G401.6 (cell line): Measurements from ENCODE around the gene CTCF.

Experiments
- FAIRE-seq: peaks from 2 replicates; lab custom pipeline; 2012; peaks lifted over from hg19 to GRCh38; lab: Jason Lieb, UNC

Gene CTCF

GRCh38 chr16:67549936-67550335 lies 12.4 kb upstream of the CTCF start:
- no peak for FAIRE-seq

- no peak for FAIRE-seq
Measured at GRCh38 chr16:67551091-67551490, 11.2 kb upstream of the CTCF start.

- FAIRE-seq, result no peak
Measured at GRCh38 chr16:67551972-67552371, 10.4 kb upstream of the CTCF start.

- FAIRE-seq, result no peak
Measured at GRCh38 chr16:67552476-67552875, 9.8 kb upstream of the CTCF start.

GRCh38 chr16:67555795-67556212 lies 6.5 kb upstream of the CTCF start:
- FAIRE-seq, result no peak

GRCh38 chr16:67558859-67559258 lies 3.5 kb upstream of the CTCF start:
- no peak for FAIRE-seq

- FAIRE-seq, result no peak
Measured at GRCh38 chr16:67560827-67561342, 1.4 kb upstream of the CTCF start.

GRCh38 chr16:67561501-67561823 lies 864 bp upstream of the CTCF start:
- FAIRE-seq, result no peak

GRCh38 chr16:67561824-67562525 lies 351 bp upstream of the CTCF start:
- peak; percentile 50 for FAIRE-seq

- no peak for FAIRE-seq
Measured at GRCh38 chr16:67562918-67563707, 787 bp downstream of the CTCF start.

GRCh38 chr16:67563708-67564468 lies 1.6 kb downstream of the CTCF start:
- FAIRE-seq, result no peak

GRCh38 chr16:67565470-67566100 lies 3.3 kb downstream of the CTCF start:
- FAIRE-seq, result no peak

GRCh38 chr16:67571464-67571863 lies 9.1 kb downstream of the CTCF start:
- no peak for FAIRE-seq

GRCh38 chr16:67571981-67572431 lies 9.7 kb downstream of the CTCF start:
- FAIRE-seq, result no peak

- no peak for FAIRE-seq
Measured at GRCh38 chr16:67579686-67580085, 17.4 kb downstream of the CTCF start.

GRCh38 chr16:67580202-67580601 lies 17.9 kb downstream of the CTCF start:
- no peak for FAIRE-seq

GRCh38 chr16:67593288-67593687 lies 31.0 kb downstream of the CTCF start:
- FAIRE-seq, result no peak

GRCh38 chr16:67593701-67594100 lies 31.4 kb downstream of the CTCF start:
- no peak for FAIRE-seq

GRCh38 chr16:67594256-67594915 lies 32.1 kb downstream of the CTCF start:
- FAIRE-seq, result no peak

- no peak for FAIRE-seq
Measured at GRCh38 chr16:67594956-67595355, 32.6 kb downstream of the CTCF start.

GRCh38 chr16:67598527-67598926 lies 36.2 kb downstream of the CTCF start:
- FAIRE-seq, result no peak

- FAIRE-seq, result no peak
Measured at GRCh38 chr16:67605641-67606040, 43.3 kb downstream of the CTCF start.
